Lung (tissue), 12 donors: ENCODE data around the gene MEN1. TPM values are rescaled to one million over a fixed set of nuclear protein-coding genes. Genes with fewer than 3 reads are reported as not detected.
A peak's percentile ranks its signal among the peaks of the same experiment; 100 is the strongest.

ENCODE experiments used
- ATAC-seq: fragments of 200-7000 bp; cut with Tn5 transposase; one replicate; pipeline ENCODE4 v1.9.1; 2020; ENCODE audit warnings: moderate number of reproducible peaks; ENCODE audit not compliant: insufficient read depth, low FRiP score
- DNase-seq, 3 donors: peaks; one replicate each; pipeline ENCODE4 v3.0.0-alpha.2; 2013 to 2017
- H3K27ac ChIP-seq, 2 donors: one replicate each; pipeline ENCODE4 v1.5.1; 2013; ENCODE audit warnings: mild to moderate bottlenecking in 2 of 2, moderate library complexity in 2 of 2, control low read depth in 1 of 2, inconsistent platforms in 1 of 2, low read depth in 1 of 2, low read length in 1 of 2
- H3K27me3 ChIP-seq, 3 donors: one replicate each; pipeline ENCODE4 v1.5.1; 2013; ENCODE audit warnings: low read length in 2 of 3; ENCODE audit not compliant: control insufficient read depth in 3 of 3, insufficient read depth in 3 of 3
- H3K36me3 ChIP-seq, 4 donors: one replicate each; pipeline ENCODE4 v1.5.1; 2013; ENCODE audit warnings: low read length in 4 of 4, mild to moderate bottlenecking in 1 of 4, moderate library complexity in 1 of 4; ENCODE audit not compliant: control insufficient read depth in 4 of 4, insufficient read depth in 4 of 4
- H3K4me1 ChIP-seq, 5 donors: one replicate each; pipeline ENCODE4 v1.5.1; 2013; ENCODE audit warnings: low read length in 5 of 5, mild to moderate bottlenecking in 2 of 5, moderate library complexity in 1 of 5; ENCODE audit not compliant: control insufficient read depth in 5 of 5, insufficient read depth in 5 of 5
- H3K4me3 ChIP-seq: one replicate; pipeline ENCODE4 v1.5.1; 2013; ENCODE audit warnings: mild to moderate bottlenecking, control low read depth, moderate library complexity
- H3K9ac ChIP-seq, 2 donors: one replicate each; pipeline ENCODE4 v1.5.1; 2013; ENCODE audit warnings: low read length in 2 of 2, control low read depth in 1 of 2; ENCODE audit not compliant: insufficient read depth in 1 of 2
- H3K9me3 ChIP-seq, 4 donors: one replicate each; pipeline ENCODE4 v1.5.1; 2013; ENCODE audit warnings: low read length in 3 of 4, mild to moderate bottlenecking in 1 of 4, moderate library complexity in 1 of 4; ENCODE audit not compliant: control insufficient read depth in 4 of 4, insufficient read depth in 3 of 4
- WGBS, 2 donors: extraction: QIAGEN DNeasy Blood & Tissue Kit; methylation state at CpG; one replicate each; pipeline ENCODE4 v1.1.7; 2013; 5-methylcytosine and 5-hydroxymethylcytosine counted together
- polyA plus RNA-seq, 2 donors: library from polyadenylated mRNA; stranded (reverse); fragments of 200-250 nt; gene quantifications; one replicate each; pipeline ENCODE4 v1.2.1, GENCODE V29; 2013
- total RNA-seq, 2 donors: library from RNA; depleted of rRNA in 1 of 2; stranded (reverse); fragments of >200 nt in 1 of 2; gene quantifications; one replicate each; pipeline ENCODE4 v1.2.1, GENCODE V29; 2014 to 2021
- TF ChIP-seq, protein P1 (sequence below): IDR thresholded peaks from 2 replicates; pipeline ENCODE4 v1.5.1; 2012; ENCODE audit warnings: mild to moderate bottlenecking; ENCODE audit errors: control extremely low read depth, extremely low read depth
- donor health status: control.
- donor health status: control.
- donor health status: Bipolar disorder and iron deficiency.
- donor health status: healthy.
- donor health status: DM: yes; HTN: yes; CAD: no.

The MEN1 gene
- total and polyA plus RNA-seq, 4 donors = 15.0 to 24.9 (median 18.6) TPM

DNA sequence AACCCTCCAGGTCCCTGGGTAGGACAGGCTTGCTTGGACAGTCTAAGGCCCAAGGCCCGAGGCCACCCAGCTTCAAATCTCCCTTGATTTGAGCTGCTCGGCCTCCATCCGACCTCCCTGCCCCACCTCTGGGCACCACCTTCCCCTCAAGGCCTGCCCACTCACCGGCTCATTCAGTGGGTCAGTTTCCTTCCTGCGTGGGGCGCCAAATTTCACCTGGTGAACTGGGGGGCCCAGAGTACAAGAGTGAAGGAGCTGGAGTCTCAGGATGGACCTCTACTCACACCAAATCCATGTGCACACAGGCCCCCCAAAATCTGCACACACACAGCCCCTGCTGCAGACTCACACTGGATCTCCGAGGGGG is 11.1 kb downstream of the MEN1 start:
- no peak overlapping the region for H3K9ac ChIP-seq
- peak overlapping the region in 1 of 2 donors; percentile 30 for H3K27ac ChIP-seq
- TF ChIP-seq, protein P1, sequence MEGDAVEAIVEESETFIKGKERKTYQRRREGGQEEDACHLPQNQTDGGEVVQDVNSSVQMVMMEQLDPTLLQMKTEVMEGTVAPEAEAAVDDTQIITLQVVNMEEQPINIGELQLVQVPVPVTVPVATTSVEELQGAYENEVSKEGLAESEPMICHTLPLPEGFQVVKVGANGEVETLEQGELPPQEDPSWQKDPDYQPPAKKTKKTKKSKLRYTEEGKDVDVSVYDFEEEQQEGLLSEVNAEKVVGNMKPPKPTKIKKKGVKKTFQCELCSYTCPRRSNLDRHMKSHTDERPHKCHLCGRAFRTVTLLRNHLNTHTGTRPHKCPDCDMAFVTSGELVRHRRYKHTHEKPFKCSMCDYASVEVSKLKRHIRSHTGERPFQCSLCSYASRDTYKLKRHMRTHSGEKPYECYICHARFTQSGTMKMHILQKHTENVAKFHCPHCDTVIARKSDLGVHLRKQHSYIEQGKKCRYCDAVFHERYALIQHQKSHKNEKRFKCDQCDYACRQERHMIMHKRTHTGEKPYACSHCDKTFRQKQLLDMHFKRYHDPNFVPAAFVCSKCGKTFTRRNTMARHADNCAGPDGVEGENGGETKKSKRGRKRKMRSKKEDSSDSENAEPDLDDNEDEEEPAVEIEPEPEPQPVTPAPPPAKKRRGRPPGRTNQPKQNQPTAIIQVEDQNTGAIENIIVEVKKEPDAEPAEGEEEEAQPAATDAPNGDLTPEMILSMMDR = no peak
- peaks cover 0 to 30% (median 15%) of the 10 kb centered on the region in 4 donors for H3K36me3 ChIP-seq
- 74 to 78% methylated on average over 7 of the region's 7 CpGs for WGBS, 2 donors
- H3K9me3 ChIP-seq = no peaks in the 10 kb centered on the region
- H3K4me3 ChIP-seq = no peak overlapping the region
- no peak for DNase-seq
- H3K4me1 ChIP-seq = peaks cover 0 to 21% (median 13%) of the 10 kb centered on the region in 5 donors
- H3K27me3 ChIP-seq = no peaks in the 10 kb centered on the region
- ATAC-seq = no peak

DNA sequence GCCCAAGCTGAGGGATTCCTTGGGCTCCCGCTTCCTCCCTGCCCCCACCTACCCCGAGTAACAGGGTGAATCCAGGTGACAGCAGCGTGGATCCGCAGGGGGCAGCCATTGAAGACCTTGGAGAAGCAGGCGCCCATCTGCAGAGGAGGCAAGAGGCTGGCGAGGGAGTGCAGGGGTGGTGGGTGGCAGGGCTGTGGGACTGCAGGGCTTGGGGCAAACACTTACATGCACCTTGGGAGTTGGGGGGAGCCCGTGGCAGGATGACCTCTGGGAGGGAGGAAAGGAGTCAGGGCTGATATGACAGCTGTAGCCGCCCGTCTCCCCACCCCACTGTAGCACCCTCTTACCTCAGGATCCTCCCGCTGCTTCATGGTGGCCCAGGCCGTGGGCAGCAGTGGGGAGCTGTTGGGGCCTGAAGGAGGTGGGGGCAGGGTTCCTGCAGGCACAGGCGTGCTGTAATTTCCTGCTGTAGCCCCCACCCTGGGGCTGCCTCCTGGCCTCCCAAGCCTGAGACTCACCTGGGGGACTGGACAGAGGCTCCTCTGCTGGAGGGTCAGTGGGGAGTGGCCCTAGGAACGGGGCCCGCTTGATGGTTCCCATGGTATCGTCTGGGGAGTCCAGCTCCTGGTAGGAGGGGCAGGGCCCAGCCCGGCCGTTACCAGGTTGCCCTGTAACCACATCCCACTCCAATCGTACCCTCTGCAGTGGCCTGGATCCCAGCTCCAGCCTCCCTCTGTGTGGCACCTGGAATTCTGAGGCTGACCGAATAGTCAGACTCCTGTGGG is 13.4 kb downstream of the MEN1 start:
- TF ChIP-seq, protein P1 = no peak
- no peak for DNase-seq
- no peak overlapping the region for H3K9ac ChIP-seq
- whole genome bisulfite sequencing, 2 donors = 74 to 79% methylated on average over 17 to 19 of the region's 19 CpGs
- peaks cover 0 to 33% (median 15%) of the 10 kb centered on the region in 4 donors for H3K36me3 ChIP-seq
- H3K27me3 ChIP-seq = no peaks in the 10 kb centered on the region
- H3K9me3 ChIP-seq = no peaks in the 10 kb centered on the region
- H3K27ac ChIP-seq = peak overlapping the region in 1 of 2 donors; percentile 28
- ATAC-seq = no peak
- no peak overlapping the region for H3K4me3 ChIP-seq
- peaks cover 0 to 8% (median 4%) of the 10 kb centered on the region in 5 donors for H3K4me1 ChIP-seq

DNA sequence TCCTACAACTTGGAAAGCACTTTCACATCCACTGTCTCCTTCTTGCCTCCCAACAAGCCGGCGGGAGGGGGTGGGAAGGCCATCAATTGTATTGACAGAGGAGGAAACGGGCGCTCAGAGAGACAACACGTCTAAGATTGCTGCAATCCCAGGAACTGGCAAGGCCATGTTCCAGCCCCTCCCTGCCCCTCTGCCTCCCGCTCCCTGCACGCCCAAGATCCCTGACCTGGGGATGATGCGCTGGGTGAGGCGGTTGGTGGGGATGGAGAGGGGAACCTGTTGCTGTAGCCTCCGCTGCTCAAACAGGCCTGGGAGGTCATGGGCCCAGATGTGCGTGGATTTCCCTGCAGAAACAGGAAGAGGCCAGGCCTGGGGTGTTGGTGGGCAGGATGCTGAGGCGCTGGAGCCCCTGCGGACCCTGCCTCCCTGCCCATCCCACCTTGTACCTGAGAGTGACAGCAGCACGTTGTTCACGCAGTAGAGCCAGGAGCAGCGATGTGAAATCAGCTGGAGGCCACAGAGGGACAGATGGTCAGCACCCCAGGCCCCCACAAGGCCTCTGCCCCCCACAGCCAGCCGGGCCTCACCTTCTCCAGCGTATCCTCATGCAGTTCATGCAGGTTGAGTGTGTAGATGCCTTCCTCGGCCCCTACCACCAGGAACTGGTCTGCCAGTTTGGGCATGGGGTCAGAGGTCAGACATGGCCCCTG is 14.1 kb downstream of the MEN1 start:
- Histone ChIP-seq H3K27me3 (no peaks in the 10 kb centered on the region), H3K27ac (peak overlapping the region in 1 of 2 donors; percentile 28), H3K4me1 (peaks cover 0 to 4% (median 0%) of the 10 kb centered on the region in 5 donors), H3K9ac (no peak overlapping the region), H3K36me3 (peaks cover 0 to 36% (median 15%) of the 10 kb centered on the region in 4 donors), H3K9me3 (no peaks in the 10 kb centered on the region), H3K4me3 (no peak overlapping the region)
- 45 to 69% methylated on average over 19 of the region's 19 CpGs for WGBS, 2 donors
- DNase-seq (no peak), ATAC-seq (no peak)
- TF ChIP-seq, protein P1 = no peak
